Middle frontal gyrus (tissue), 1 donor: ENCODE data around the gene OR6C4.
"Not testable (repeated sequence)": the region's sequence is repeated elsewhere in the genome, so short reads cannot be mapped to it uniquely, and the experiment has no call there.

Experiments
- DNase-seq: peaks from one replicate; pipeline ENCODE4 v3.0.0-alpha.2; 2015; ENCODE audit warnings: low spot score; ENCODE audit errors: extremely low spot score

The OR6C4 gene

DNA sequence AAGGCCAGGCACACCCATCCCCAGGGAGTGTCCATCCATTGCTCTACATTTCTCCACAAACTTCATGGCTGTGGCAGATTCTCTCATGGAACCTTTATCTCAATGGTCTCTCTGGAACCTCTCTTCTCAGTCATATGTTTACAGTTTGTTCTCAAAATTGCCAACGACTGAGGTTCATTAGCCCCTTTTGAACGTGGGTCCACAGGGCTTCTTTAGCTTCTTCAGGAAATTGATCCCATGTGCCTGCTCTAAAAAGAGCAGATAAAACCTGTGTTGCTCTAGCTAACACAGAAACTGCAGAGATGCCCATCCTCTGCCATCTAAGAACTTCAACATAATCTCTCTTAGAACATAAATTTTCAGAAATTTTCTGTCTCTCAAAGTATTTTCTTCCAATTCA lies at the start of gene OR6C4:
Gene OR6C4 (plus strand): TSS at position 301 of the 400 bp plus-strand sequence. CDS start 1,625 bp downstream, outside the sequence.
- DNase-seq: no peak

- DNase-seq: no peak
Measured at GRCh38 chr12:55499810-55500252, 49.6 kb upstream of the OR6C4 start.

DNA sequence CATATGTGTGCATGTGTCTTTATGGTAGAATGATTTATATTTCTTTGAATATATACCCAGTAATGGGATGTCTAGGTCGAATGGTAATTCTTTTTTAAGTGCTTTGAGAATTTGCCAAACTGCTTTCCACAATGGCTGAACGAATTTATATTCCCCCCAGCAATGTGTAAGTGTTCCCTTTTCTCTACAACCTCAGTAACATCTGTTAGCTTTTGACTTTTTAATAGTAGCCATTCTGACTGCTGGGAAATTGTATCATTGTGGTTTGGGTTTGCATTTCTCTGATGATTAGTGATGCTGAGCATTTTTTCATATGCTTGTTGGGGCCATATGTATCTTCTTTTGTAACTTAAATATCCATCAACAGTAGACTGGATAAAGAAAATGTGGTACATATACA lies 47.8 kb upstream of the OR6C4 start:
- DNase-seq: no peak

DNA sequence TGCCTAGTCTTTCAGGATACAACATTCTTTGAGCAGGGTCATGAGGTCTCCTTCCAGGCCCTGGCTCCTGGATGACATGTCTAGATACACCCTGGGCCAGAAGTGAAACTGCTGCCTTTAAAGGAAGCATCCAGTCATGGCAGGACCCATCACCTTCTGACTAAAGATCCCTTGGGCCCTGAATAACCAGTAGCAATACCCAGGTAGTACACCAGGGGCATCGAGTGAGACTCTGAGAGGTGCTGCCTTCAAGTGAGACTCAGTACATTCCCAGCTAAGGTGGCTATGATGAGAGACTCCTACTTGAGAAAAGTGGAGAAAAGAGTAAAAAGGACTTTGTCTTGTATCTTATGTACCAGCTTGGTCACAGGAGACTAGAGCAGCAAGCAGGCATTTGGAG lies 33.7 kb upstream of the OR6C4 start:
- DNase-seq: no peak

- no peak for DNase-seq
Measured at GRCh38 chr12:55516391-55516790, 33.0 kb upstream of the OR6C4 start.

DNA sequence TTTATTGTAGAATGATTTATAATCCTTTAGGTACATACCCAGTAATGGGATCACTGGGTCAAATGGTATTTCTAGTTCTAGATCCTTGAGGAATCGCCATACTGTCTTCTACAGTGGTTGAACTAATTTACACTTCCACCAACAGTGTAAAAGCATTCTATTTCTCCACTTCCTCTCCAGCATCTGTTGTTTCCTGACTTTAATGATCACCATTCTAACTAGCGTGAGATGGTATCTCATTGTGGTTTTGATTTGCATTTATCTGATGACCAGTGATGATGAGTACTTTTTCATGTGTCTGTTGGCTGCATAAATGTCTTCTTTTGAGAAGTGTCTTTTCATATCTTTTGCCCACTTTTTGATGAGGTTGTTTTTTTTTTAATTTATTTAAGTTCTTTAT lies 1.2 kb upstream of the OR6C4 start:
- not testable (repeated sequence) for DNase-seq

- DNase-seq: no peak
Measured at GRCh38 chr12:55548756-55549155, 646 bp upstream of the OR6C4 start.

DNA sequence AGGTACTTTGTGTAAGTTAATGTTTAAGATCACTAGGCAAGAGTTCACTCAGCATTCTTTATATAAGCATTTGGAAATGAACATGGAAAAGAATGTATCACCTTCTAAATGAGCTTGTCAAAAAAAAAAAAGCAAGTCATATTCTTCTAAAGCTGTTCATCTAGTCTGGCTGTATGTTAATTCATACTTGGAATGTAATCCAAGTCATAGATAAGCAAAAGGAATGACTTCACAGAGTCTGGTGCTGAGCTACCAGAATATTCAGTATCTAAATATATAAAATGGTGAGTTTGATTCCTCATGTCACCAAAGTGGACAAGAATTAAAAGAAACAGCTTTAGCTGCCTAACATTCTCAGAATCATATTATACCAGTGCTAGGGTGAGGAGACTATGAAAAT lies 4.9 kb downstream of the OR6C4 start:
- no peak for DNase-seq

DNA sequence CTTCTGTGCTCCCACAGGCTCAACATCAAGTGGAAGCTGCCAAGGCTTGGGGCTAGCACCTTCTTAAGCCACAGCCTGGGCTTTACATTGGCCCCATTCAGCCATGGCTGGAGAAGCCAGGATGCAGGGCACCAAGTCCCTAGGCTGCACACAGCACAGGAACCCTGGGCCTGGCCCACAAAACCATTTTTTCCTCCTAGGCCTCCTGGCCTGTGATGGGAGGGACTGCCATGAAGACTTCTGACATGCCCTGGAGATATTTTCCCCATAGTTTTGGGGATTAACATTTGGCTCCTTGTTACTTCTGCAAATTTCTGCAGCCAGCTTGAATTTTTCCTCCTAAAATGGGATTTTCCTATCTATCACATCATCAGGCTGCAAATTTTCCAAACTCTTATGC lies 20.7 kb downstream of the OR6C4 start:
- DNase-seq: not testable (repeated sequence)

DNA sequence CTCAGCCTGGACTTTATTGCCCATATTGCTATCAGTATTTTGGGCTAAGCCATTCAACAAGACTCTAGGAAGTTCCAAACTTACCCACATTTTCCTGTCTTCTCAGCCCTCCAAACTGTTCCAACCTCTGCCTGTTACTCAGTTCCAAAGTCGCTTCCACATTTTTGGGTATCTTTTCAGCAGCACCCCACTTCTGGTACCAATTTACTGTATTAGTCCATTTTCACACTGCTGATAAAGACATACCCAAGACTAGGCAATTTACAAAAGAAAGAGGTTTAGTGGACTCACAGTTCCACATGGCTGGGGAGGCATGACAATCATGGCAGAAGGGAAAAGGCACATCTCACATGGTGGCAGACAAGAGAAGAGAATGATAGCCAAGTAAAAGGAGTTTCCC lies 21.3 kb downstream of the OR6C4 start:
- DNase-seq: not testable (repeated sequence)

GRCh38 chr12:55572168-55572567 lies 22.8 kb downstream of the OR6C4 start, which contains the start of gene OR2AP1:
Gene OR2AP1 (plus strand): TSS chr12:55572468. CDS start chr12:55574415, 1,947 bp downstream.
- DNase-seq: no peak

DNA sequence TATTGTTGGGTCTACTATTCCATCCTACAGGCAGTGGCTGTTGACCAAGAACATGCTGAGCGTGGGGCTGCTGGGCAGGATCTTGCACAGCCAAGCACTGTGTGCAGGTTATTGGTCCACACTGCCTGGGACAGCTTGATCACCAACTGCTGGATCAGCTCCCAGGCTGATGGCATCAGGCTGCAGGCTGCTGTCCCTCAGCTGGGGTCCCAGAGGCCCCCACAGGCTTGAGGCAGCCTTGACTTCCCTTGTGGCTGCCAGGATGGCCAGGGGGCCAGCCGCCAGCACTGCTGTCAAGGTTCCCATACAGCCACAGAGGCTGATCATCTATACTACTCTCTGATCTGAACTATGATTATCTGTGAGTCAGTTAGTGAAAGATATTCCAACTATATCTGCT lies 32.7 kb downstream of the OR6C4 start:
- DNase-seq: no peak

DNA sequence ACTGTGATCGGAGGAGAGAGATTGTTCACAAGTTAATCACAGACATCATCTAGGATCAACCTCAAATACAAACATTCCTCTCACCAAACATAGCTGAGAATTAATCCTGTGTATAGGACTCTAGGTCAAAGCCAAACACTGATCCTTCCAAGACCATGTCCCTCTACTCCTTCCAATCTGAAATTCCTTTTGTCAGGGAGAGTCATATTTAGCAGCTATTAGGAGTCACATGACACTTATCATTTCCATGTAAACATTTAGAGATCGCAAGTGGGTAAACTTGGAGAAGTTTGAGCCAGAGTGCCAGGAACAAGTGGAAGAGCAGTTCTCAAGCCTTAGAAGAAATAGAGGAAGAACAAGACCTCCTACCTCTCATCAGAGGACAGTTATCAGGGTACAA lies 36.4 kb downstream of the OR6C4 start:
- no peak for DNase-seq

- not testable (repeated sequence) for DNase-seq
Measured at GRCh38 chr12:55590152-55590551, 40.8 kb downstream of the OR6C4 start.
